Ishikawa (cell line): ENCODE data around the gene FAM98B.

Experiments
- CEBPB ChIP-seq: IDR thresholded peaks from 2 replicates; pipeline ENCODE4 v1.6.1; 2012
- CREB1 ChIP-seq: IDR thresholded peaks from 2 replicates; pipeline ENCODE4 v1.6.1; 2012; ENCODE audit warnings: low read depth
- EGR1 ChIP-seq: IDR thresholded peaks from 2 replicates; pipeline ENCODE4 v1.6.1; 2012
- EP300 ChIP-seq: IDR thresholded peaks from 2 replicates; pipeline ENCODE4 v1.6.1; 2012; ENCODE audit warnings: borderline replicate concordance
- FOXM1 ChIP-seq: IDR thresholded peaks from 2 replicates; pipeline ENCODE4 v1.6.1; 2012; ENCODE audit warnings: low read depth, borderline replicate concordance
- MAX ChIP-seq: IDR thresholded peaks from 2 replicates; pipeline ENCODE4 v1.6.1; 2012
- RAD21 ChIP-seq: IDR thresholded peaks from 2 replicates; pipeline ENCODE4 v1.6.1; 2012; ENCODE audit warnings: low read depth
- REST ChIP-seq: IDR thresholded peaks from 2 replicates; pipeline ENCODE4 v1.6.1; 2012; ENCODE audit warnings: low read depth, mild to moderate bottlenecking
- TAF1 ChIP-seq: IDR thresholded peaks from 2 replicates; pipeline ENCODE4 v1.6.1; 2012; ENCODE audit warnings: low read depth, mild to moderate bottlenecking
- TCF12 ChIP-seq: IDR thresholded peaks from 2 replicates; pipeline ENCODE4 v1.6.1; 2012; ENCODE audit warnings: low read depth
- TEAD4 ChIP-seq: IDR thresholded peaks from 2 replicates; pipeline ENCODE4 v1.6.1; 2012
- USF1 ChIP-seq: IDR thresholded peaks from 2 replicates; pipeline ENCODE4 v1.6.1; 2012

GRCh38 chr15:38517312-38517975 is 63.5 kb downstream of the FAM98B start:
- TF ChIP-seq USF1 (no peak), FOXM1 (no peak), REST (no peak), TEAD4 (no peak), TCF12 (no peak), TAF1 (no peak), EGR1 (no peak), MAX (no peak), CEBPB (no peak), RAD21 (no peak), EP300 (no peak), CREB1 (no peak)
